Motor neuron (in vitro differentiated cells): ENCODE data around the gene DRD2. TPM values are rescaled to one million over a fixed set of nuclear protein-coding genes. Genes with fewer than 3 reads are reported as not detected.
A peak's percentile ranks its signal among the peaks of the same experiment; 100 is the strongest.

Experiments
- ATAC-seq, 8 experiments: fragments of 200-7000 bp; cut with Tn5 transposase; replicated peaks in 6 of 8; 2 replicates each; pipeline ENCODE4 v1.8.0; 2021; ENCODE audit warnings: mild to moderate bottlenecking in 8 of 8, moderate library complexity in 8 of 8
- H3K27ac ChIP-seq, 2 donors: fragments of 250-450 bp; sonication (Bioruptor Pico); 2 replicates each; pipeline ENCODE4 v1.9.0; 2021; ENCODE audit warnings: antibody characterized with exemption in 2 of 2, mild to moderate bottlenecking in 2 of 2, moderate library complexity in 1 of 2
- H3K4me1 ChIP-seq, 2 donors: fragments of 250-450 bp; sonication (Bioruptor Pico); replicated peaks in 1 of 2; 2 replicates each; pipeline ENCODE4 v1.6.1; 2021; ENCODE audit warnings: antibody characterized with exemption in 2 of 2, mild to moderate bottlenecking in 2 of 2, moderate library complexity in 1 of 2
- H3K4me3 ChIP-seq, 5 donors: fragments of 250-450 bp; sonication (Bioruptor Pico); 2 replicates each; pipeline ENCODE4 v1.9.0; 2021; ENCODE audit warnings: antibody characterized with exemption in 5 of 5, mild to moderate bottlenecking in 5 of 5, moderate library complexity in 4 of 5
- WGBS, 10 experiments: fragments of 450-650 bp; shearing (Covaris generic); methylation state at CpG; one replicate each; pipeline ENCODE4 v1.0.0; 2022; 5-methylcytosine and 5-hydroxymethylcytosine counted together
- in situ Hi-C, 9 experiments: fragments of 400-800 bp; cut with MboI; loops; one replicate each; pipeline ENCODE4 v1.15.0; 2021; ENCODE audit warnings: low sequenced_read_pairs in 9 of 9, low pct_unique_long_range_greater_than_20kb in 2 of 9; ENCODE audit not compliant: unreplicated experiment in 9 of 9
- total RNA-seq, 8 experiments: library from RNA; unstranded; fragments of 300-600 nt; gene quantifications; 2 replicates each; pipeline versions ENCODE4 v1.2.3 to v1.2.4, GENCODE V29; 2022

The DRD2 gene
- total RNA-seq, 8 experiments from 2014 or later, result 0.13 to 39.4 (median 6.0) TPM

- in situ Hi-C loops, result no loop called here
- no peak overlapping the region for H3K27ac ChIP-seq
- H3K4me3 ChIP-seq, result no peak overlapping the region
- peaks cover 8 to 14% of the 10 kb centered on the region in 2 donors for H3K4me1 ChIP-seq
- 60 to 100% (median 83%) methylated on average over 1 to 3 of the region's 7 CpGs; no CpG with 5 or more reads in 5 of the 10 experiments for WGBS, 10 experiments
- peak in 5 of 8 experiments; percentile 16 to 70 (median 30) for ATAC-seq
Measured at GRCh38 chr11:113405724-113406478, 69.3 kb downstream of the DRD2 start.

- in situ Hi-C loops, result no loop called here
- no peak overlapping the region for H3K27ac ChIP-seq
- H3K4me3 ChIP-seq, result no peak overlapping the region
- WGBS, 10 experiments, result 60 to 100% (median 82%) methylated on average over 1 to 4 of the region's 7 CpGs; no CpG with 5 or more reads in 4 of the 10 experiments
- ATAC-seq, result no peak
- H3K4me1 ChIP-seq, result peaks cover 8 to 14% of the 10 kb centered on the region in 2 donors
Measured at GRCh38 chr11:113404859-113405430, 70.3 kb downstream of the DRD2 start.

DNA sequence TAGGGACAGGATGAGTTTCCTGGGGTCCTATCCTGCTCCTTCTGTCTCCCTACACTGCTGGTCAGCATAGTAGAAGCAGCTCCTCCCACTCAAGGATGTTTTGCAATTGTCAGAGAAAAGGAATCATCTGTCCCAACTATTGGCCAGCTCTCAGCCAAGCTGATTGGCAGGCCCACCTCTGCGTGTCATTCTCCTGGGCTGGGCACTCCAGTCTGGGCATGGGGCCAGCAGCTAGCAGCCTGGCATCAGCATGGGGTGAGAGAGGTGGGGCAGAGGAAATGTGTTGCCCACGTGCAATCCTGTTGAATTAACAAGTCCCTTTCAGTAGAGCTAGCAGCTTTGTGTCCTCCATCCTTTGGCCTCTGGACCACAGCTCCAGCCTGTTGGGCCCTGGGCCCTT, 73.5 kb downstream of the DRD2 start:
- peaks cover 8 to 14% of the 10 kb centered on the region in 2 donors for H3K4me1 ChIP-seq
- WGBS, 10 experiments, result 43 to 60% methylated on average over 1 of the region's 2 CpGs; no CpG with 5 or more reads in 8 of the 10 experiments
- no peak overlapping the region for H3K27ac ChIP-seq
- H3K4me3 ChIP-seq, result no peak overlapping the region
- ATAC-seq, result peak in 6 of 8 experiments; percentile 26 to 96 (median 64)
- in situ Hi-C loops, result no loop called here

DNA sequence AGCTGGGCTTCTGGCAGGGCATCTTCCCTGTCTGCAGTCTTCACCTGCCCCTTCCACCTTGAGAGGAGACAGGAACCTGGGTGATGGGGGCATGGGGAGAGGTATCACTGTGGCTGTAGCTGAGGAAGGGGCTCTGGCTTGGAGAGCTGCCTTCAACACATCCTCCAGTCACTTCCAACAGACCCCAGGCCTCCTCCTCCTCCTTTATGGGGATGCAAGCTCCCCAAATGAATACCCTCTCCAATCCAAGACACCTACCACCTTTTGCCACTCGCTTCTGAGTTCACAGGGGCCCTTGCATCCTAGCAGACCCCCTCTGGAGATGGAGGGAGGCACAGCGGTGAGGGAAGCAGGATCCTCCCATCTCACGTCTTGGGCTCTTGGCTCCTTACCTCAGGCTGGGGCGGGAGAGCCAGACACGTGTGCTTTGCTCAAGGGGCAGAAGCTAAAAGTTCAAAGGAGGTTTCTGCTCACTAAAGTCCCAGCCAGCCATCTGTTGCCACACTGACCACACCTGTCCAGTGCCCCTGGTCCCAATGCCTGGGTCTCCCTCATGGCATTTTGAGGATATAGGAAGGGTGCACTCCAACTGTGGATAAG, 74.5 kb downstream of the DRD2 start:
- in situ Hi-C loops, result no loop called here

DNA sequence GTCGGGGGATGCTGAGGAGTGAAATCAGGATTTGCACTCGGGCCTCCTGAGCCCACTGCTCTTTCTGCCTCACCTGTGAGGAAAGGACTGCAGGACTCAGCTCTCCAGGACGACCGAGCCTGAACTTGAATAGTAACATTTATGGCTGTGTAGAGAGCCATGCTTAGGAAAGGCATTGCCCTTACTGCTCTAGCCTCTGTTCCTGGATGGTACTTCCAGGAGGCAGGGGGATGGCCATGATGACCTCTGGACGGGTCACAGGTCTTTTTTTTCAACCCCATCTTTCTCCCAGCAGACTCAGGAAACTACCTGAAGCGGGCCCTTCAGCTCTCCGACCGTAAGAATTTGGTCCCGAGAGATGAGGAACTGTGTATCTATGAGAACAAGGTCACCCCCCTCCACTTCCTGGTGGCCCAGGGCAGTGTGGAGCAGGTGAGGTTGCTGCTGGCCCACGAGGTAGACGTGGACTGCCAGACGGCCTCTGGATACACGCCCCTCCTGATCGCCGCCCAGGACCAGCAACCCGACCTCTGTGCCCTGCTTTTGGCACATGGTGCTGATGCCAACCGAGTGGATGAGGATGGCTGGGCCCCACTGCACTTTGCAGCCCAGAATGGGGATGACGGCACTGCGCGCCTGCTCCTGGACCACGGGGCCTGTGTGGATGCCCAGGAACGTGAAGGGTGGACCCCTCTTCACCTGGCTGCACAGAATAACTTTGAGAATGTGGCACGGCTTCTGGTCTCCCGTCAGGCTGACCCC, 76.3 kb downstream of the DRD2 start:
- no peak overlapping the region for H3K27ac ChIP-seq
- H3K4me1 ChIP-seq, result no peaks in the 10 kb centered on the region
- ATAC-seq, result no peak
- H3K4me3 ChIP-seq, result no peak overlapping the region
- 0 to 96% (median 77%) methylated on average over 1 to 10 of the region's 24 CpGs; no CpG with 5 or more reads in 2 of the 10 experiments for WGBS, 10 experiments
- in situ Hi-C loops, result no loop called here

More for the DNA sequence above, 74.5 kb downstream of the DRD2 start:
- no peak for ATAC-seq
- Histone ChIP-seq H3K4me1 (peaks cover 4 to 8% of the 10 kb centered on the region in 2 donors), H3K27ac (no peak overlapping the region), H3K4me3 (no peak overlapping the region)
- 33 to 80% (median 75%) methylated on average over 1 to 2 of the region's 5 CpGs; no CpG with 5 or more reads in 7 of the 10 experiments for WGBS, 10 experiments

GRCh38 chr11:113397821-113398220, 77.4 kb downstream of the DRD2 start:
- no peaks in the 10 kb centered on the region for H3K4me1 ChIP-seq
- no peak overlapping the region for H3K27ac ChIP-seq
- in situ Hi-C loops, result no loop called here
- WGBS, 10 experiments, result 40 to 76% (median 60%) methylated on average over 1 to 3 of the region's 4 CpGs; no CpG with 5 or more reads in 7 of the 10 experiments
- H3K4me3 ChIP-seq, result no peak overlapping the region
- ATAC-seq, result peak in 3 of 8 experiments; percentile 4 to 46 (median 20)

- Histone ChIP-seq H3K4me3 (no peak overlapping the region), H3K4me1 (no peaks in the 10 kb centered on the region), H3K27ac (no peak overlapping the region)
- in situ Hi-C loops, result no loop called here
- 50 to 100% (median 100%) methylated on average over 1 to 4 of the region's 7 CpGs; no CpG with 5 or more reads in 7 of the 10 experiments for WGBS, 10 experiments
- peak in 3 of 8 experiments; percentile 15 to 23 (median 16) for ATAC-seq
Measured at GRCh38 chr11:113397212-113397611, 78.0 kb downstream of the DRD2 start.

- Histone ChIP-seq H3K4me1 (no peaks in the 10 kb centered on the region), H3K4me3 (no peak overlapping the region), H3K27ac (peak overlapping the region in 1 of 2 donors; percentile 53)
- in situ Hi-C loops, result no loop called here
- WGBS, 10 experiments, result 17 to 20% (median 17%) methylated on average over 1 of the region's 1 CpG; no CpG with 5 or more reads in 7 of the 10 experiments
- peak in 5 of 8 experiments; percentile 84 to 97 (median 90) for ATAC-seq
Measured at GRCh38 chr11:113396690-113397089, 78.5 kb downstream of the DRD2 start.

- no peak for ATAC-seq
- in situ Hi-C loops, result no loop called here
- WGBS, 10 experiments, result 80 to 90% methylated on average over 1 to 2 of the region's 9 CpGs; no CpG with 5 or more reads in 8 of the 10 experiments
- H3K4me1 ChIP-seq, result no peaks in the 10 kb centered on the region
- no peak overlapping the region for H3K4me3 ChIP-seq
- no peak overlapping the region for H3K27ac ChIP-seq
Measured at GRCh38 chr11:113395782-113396336, 79.3 kb downstream of the DRD2 start.

- Histone ChIP-seq H3K4me3 (no peak overlapping the region), H3K4me1 (no peaks in the 10 kb centered on the region), H3K27ac (no peak overlapping the region)
- WGBS, 10 experiments, result 37 to 100% (median 82%) methylated on average over 1 to 7 of the region's 11 CpGs; no CpG with 5 or more reads in 1 of the 10 experiments
- in situ Hi-C loops, result no loop called here
- no peak for ATAC-seq
Measured at GRCh38 chr11:113394919-113395318, 80.3 kb downstream of the DRD2 start.

GRCh38 chr11:113393501-113393985, 81.7 kb downstream of the DRD2 start:
- no peak for ATAC-seq
- 43 to 100% (median 71%) methylated on average over 2 to 7 of the region's 8 CpGs; no CpG with 5 or more reads in 3 of the 10 experiments for WGBS, 10 experiments
- H3K4me3 ChIP-seq, result no peak overlapping the region
- in situ Hi-C loops, result no loop called here
- no peaks in the 10 kb centered on the region for H3K4me1 ChIP-seq
- H3K27ac ChIP-seq, result no peak overlapping the region

DNA sequence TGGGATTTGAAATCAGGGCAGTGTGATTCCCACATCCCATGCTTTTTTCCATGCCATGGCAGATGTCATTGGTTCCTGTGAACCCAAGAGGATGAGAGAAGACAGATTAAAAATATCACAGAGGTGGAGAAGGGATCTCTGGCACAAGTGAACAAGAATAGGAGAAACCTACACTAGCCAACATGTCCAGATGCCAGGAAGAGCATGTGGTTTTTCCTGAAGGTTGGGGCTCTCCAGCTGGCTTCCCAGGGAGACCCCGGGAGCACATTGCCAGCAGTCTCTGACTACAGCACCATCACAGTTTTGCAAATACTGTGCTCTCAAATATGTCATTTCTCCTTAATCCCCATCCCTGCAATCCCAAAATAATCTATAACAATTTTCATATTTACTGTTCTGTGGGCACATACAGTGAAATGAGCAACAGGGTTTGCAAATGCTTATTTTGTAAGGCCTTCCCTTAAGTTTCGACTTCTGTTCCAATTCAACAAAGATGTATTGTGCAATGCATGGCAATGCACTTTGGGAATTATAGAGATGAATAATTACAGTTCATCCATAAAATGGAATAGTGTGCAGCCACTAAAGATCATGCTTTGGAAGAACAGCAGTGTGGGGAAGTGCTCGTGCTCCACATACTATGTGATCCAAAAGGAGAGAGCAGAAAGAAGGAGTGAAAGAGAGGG, 82.8 kb downstream of the DRD2 start:
- no peak overlapping the region for H3K4me3 ChIP-seq
- ATAC-seq, result peak in 1 of 8 experiments; percentile 32
- no peaks in the 10 kb centered on the region for H3K4me1 ChIP-seq
- WGBS, 10 experiments, result 0 to 84% (median 62%) methylated on average over 1 to 3 of the region's 3 CpGs
- H3K27ac ChIP-seq, result no peak overlapping the region
- in situ Hi-C loops, result no loop called here
